ENCODE results near the gene DARS2.

DNA sequence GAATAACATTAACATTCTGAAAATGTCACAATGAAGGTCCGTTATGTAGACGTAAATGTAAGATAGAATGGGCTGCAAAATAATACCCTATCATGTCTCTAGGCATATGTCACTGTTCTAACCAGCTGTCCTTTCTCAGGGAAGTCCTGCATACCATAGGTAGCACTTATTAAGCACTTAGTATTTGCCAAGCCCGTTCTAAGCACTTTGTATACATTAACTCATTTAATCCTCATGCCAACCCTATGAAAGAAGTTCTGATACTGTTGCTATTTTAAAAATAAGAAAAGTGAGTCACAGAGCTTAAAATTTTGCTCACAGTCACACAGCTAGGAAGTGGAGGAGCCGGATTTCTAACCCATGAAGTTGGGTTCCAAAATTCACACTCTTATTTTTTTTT is 27.6 kb downstream of the DARS2 start:
- TF ChIP-seq, protein P1, sequence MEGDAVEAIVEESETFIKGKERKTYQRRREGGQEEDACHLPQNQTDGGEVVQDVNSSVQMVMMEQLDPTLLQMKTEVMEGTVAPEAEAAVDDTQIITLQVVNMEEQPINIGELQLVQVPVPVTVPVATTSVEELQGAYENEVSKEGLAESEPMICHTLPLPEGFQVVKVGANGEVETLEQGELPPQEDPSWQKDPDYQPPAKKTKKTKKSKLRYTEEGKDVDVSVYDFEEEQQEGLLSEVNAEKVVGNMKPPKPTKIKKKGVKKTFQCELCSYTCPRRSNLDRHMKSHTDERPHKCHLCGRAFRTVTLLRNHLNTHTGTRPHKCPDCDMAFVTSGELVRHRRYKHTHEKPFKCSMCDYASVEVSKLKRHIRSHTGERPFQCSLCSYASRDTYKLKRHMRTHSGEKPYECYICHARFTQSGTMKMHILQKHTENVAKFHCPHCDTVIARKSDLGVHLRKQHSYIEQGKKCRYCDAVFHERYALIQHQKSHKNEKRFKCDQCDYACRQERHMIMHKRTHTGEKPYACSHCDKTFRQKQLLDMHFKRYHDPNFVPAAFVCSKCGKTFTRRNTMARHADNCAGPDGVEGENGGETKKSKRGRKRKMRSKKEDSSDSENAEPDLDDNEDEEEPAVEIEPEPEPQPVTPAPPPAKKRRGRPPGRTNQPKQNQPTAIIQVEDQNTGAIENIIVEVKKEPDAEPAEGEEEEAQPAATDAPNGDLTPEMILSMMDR (conservative IDR thresholded peaks at IDR 0.05; ENCODE audit: low read depth, low read length): no peak
- TF ChIP-seq MXI1 (IDR thresholded peaks at IDR 0.05; ENCODE audit: borderline replicate concordance, low read depth, low read length) (no peak), POLR2A (IDR thresholded peaks at IDR 0.05; ENCODE audit: low read depth, low read length) (no peak), CEBPB (IDR thresholded peaks at IDR 0.05; ENCODE audit: low read depth, low read length) (no peak), RCOR1 (IDR thresholded peaks at IDR 0.05; ENCODE audit: insufficient replicate concordance, low read length) (no peak), RFX5 (IDR thresholded peaks at IDR 0.05; ENCODE audit: low read depth, low read length) (no peak), SMC3 (IDR thresholded peaks at IDR 0.05; ENCODE audit: low read depth, low read length) (no peak), CHD1 (IDR thresholded peaks at IDR 0.05; ENCODE audit: low read depth, low read length) (no peak)
